Right lobe of liver (tissue), 4 donors: ENCODE results near the gene HNRNPDL.

ENCODE experiments used
- POLR2A ChIP-seq: fragments of 450-650 bp; IDR thresholded peaks from one replicate; pipeline ENCODE4 v1.6.1; 2017; ENCODE audit warnings: antibody characterized with exemption, mild to moderate bottlenecking
- TF ChIP-seq, protein P1 (sequence below), 4 donors: fragments of 200-600 bp in 3 of 4; fragments of 450-650 bp in 1 of 4; IDR thresholded peaks; one replicate each; pipeline versions ENCODE4 v1.5.1 to v1.8.0; 2016 to 2022; ENCODE audit warnings: antibody characterized with exemption in 4 of 4, mild to moderate bottlenecking in 2 of 4
- donor health status: DM: no; HTN: no; CAD: no.
- donor health status: DM: no; HTN: no; CAD: no.
- donor health status: DM: no; HTN: yes; CAD: no.

DNA sequence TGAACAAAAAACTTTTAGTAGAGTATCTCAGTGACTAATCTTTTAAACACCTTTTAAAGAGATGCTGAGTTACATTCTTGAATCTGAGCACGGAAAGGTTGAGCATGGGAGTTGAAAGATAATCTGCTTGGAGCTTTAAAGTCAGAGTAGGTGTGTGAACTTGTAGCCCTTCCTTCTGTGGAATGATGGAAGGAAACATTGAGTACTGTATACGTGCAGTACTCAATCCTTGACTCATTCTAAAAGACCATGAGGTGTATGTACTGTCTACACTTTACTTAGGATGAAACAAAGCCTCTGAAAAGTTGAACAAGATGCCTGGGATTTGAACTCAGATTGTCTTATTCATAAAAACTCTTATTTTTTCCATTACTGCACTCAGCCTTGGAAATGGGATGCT is 3.5 kb upstream of the HNRNPDL start:
- TF ChIP-seq, protein P1, sequence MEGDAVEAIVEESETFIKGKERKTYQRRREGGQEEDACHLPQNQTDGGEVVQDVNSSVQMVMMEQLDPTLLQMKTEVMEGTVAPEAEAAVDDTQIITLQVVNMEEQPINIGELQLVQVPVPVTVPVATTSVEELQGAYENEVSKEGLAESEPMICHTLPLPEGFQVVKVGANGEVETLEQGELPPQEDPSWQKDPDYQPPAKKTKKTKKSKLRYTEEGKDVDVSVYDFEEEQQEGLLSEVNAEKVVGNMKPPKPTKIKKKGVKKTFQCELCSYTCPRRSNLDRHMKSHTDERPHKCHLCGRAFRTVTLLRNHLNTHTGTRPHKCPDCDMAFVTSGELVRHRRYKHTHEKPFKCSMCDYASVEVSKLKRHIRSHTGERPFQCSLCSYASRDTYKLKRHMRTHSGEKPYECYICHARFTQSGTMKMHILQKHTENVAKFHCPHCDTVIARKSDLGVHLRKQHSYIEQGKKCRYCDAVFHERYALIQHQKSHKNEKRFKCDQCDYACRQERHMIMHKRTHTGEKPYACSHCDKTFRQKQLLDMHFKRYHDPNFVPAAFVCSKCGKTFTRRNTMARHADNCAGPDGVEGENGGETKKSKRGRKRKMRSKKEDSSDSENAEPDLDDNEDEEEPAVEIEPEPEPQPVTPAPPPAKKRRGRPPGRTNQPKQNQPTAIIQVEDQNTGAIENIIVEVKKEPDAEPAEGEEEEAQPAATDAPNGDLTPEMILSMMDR (IDR thresholded peaks at IDR 0.05) = no peak
- TF ChIP-seq POLR2A = no peak
